HS-5 (cell line): ENCODE data around the gene NDE1.

Experiments
- DNase-seq: peaks from one replicate; pipeline ENCODE4 v3.0.0-alpha.2; 2012; ENCODE audit warnings: low read depth

The NDE1 gene

GRCh38 chr16:15770107-15770506, 120.1 kb downstream of the NDE1 start:
- DNase-seq, result no peak

- DNase-seq, result no peak
Observed at GRCh38 chr16:15770512-15770911, 120.5 kb downstream of the NDE1 start.

- DNase-seq, result no peak
Observed at GRCh38 chr16:15771694-15772093, 121.6 kb downstream of the NDE1 start.

GRCh38 chr16:15772579-15773293, 122.7 kb downstream of the NDE1 start:
- DNase-seq, result no peak

GRCh38 chr16:15773968-15774367, 123.9 kb downstream of the NDE1 start:
- DNase-seq, result no peak

- no peak for DNase-seq
Observed at GRCh38 chr16:15775209-15775608, 125.2 kb downstream of the NDE1 start.

GRCh38 chr16:15775663-15776304, 125.7 kb downstream of the NDE1 start:
- DNase-seq, result no peak
